ENCODE results near the gene STYX.

DNA sequence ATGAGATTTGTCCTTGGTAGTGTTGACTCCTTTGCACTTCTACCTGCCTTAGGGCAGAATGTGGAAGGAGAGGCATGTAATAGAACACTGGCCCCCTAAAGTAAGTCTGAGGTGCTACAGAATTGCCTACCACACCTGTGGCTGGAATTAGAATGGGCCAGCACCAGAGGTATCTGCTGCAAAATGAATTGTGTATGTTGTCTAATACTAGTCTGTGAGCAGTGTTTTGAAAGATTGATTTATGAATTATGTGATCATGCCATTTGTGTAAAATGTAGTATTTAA lies 5.7 kb upstream of the STYX start:
- TF ChIP-seq, protein P1, sequence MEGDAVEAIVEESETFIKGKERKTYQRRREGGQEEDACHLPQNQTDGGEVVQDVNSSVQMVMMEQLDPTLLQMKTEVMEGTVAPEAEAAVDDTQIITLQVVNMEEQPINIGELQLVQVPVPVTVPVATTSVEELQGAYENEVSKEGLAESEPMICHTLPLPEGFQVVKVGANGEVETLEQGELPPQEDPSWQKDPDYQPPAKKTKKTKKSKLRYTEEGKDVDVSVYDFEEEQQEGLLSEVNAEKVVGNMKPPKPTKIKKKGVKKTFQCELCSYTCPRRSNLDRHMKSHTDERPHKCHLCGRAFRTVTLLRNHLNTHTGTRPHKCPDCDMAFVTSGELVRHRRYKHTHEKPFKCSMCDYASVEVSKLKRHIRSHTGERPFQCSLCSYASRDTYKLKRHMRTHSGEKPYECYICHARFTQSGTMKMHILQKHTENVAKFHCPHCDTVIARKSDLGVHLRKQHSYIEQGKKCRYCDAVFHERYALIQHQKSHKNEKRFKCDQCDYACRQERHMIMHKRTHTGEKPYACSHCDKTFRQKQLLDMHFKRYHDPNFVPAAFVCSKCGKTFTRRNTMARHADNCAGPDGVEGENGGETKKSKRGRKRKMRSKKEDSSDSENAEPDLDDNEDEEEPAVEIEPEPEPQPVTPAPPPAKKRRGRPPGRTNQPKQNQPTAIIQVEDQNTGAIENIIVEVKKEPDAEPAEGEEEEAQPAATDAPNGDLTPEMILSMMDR (conservative IDR thresholded peaks at IDR 0.05; ENCODE audit: low read length): no peak
- no peak for TF ChIP-seq EZH2phosphoT487 (IDR thresholded peaks at IDR 0.05; ENCODE audit: borderline replicate concordance)
